ENCODE data around the gene PAOX. TPM values are rescaled to one million over a fixed set of nuclear protein-coding genes. Genes with fewer than 3 reads are reported as not detected.

The PAOX gene
- total RNA-seq, 6 donors from 2014 or later = 4.7 to 24.1 (median 10.3) TPM

DNA sequence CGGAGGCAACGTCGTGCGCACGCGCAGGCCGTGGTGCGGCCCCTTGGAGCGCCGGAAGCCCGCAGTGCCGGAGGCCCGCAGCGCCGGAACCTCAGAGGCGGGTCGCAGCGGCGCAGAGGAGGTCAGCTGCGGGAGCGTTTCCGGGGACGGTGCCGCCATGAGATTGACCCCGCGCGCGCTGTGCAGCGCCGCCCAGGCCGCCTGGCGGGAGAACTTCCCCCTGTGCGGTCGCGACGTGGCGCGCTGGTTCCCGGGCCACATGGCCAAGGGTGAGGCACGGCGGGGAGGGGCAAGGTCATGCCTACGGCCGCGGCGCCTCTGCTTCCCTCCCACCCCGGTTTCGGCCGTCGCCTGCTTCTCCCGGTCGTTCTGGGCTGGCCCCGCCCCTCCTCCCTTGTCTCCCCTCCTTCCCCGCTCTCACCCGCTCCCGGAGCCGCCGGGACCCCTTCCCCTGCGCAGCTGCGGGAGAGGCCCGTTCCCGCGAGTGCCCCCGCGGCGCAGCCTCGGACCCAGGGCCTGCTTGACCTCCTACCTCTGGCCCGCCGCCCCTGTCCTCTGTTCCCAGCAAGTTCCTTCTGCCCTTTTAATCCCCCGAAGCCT, 15.1 kb downstream of the PAOX start, which contains the start of gene MTG1:
MTG1 (plus strand) TSS at position 94 of the 600 bp plus-strand sequence; CDS start at position 158, 64 bp downstream.
- Histone ChIP-seq H3K9me3 (no peaks in the 10 kb centered on the region), H3K4me3 (peak within 1 kb of the TSS; percentile 78 to 99 (median 81)), H3K27me3 (no peaks in the 10 kb centered on the region), H3K36me3 (peaks cover under 1 to 39% (median 15%) of the 10 kb centered on the region in 4 donors), H3K27ac (peak within 1 kb of the TSS; percentile 75 to 92 (median 84)), H3K4me1 (peaks cover 10 to 24% (median 13%) of the 10 kb centered on the region in 4 donors)
- WGBS, 2 donors = 0% methylated on average over 13 to 65 of the region's 69 CpGs
- ATAC-seq (ENCODE audit: low FRiP score in 2 of 2) (peak; percentile 95 to 98), DNase-seq (peak; percentile 94 to 100)
- TF ChIP-seq POLR2AphosphoS5 (IDR thresholded peaks at IDR 0.05) = peak; percentile 85 to 91
- peak in 1 of 4 donors; percentile 32 for TF ChIP-seq EP300 (IDR thresholded peaks at IDR 0.05)
- TF ChIP-seq POLR2A (IDR thresholded peaks at IDR 0.05) = peak in 2 of 4 donors; percentile 78 to 88
- peak in 5 of 6 experiments; percentile 33 to 68 (median 59) for TF ChIP-seq CTCF (IDR thresholded peaks at IDR 0.05)

- peaks cover 6 to 46% (median 18%) of the 10 kb centered on the region in 4 donors for H3K36me3 ChIP-seq
- no peak for TF ChIP-seq POLR2A (IDR thresholded peaks at IDR 0.05)
- no peak for TF ChIP-seq CTCF (IDR thresholded peaks at IDR 0.05)
- no peak for TF ChIP-seq EP300 (IDR thresholded peaks at IDR 0.05)
- TF ChIP-seq POLR2AphosphoS5 (IDR thresholded peaks at IDR 0.05) = no peak
- DNase-seq (no peak), ATAC-seq (ENCODE audit: low FRiP score in 2 of 2) (no peak)
- peak overlapping the region; percentile 75 to 92 (median 84) for H3K27ac ChIP-seq
- H3K27me3 ChIP-seq = no peaks in the 10 kb centered on the region
- H3K4me3 ChIP-seq = peak overlapping the region; percentile 78 to 99 (median 81)
- 19 to 36% methylated on average over 17 to 21 of the region's 21 CpGs for WGBS, 2 donors
- peaks cover 10 to 24% (median 13%) of the 10 kb centered on the region in 4 donors for H3K4me1 ChIP-seq
- H3K9me3 ChIP-seq = no peaks in the 10 kb centered on the region
Measured at GRCh38 chr10:133394801-133395221, 15.7 kb downstream of the PAOX start.

DNA sequence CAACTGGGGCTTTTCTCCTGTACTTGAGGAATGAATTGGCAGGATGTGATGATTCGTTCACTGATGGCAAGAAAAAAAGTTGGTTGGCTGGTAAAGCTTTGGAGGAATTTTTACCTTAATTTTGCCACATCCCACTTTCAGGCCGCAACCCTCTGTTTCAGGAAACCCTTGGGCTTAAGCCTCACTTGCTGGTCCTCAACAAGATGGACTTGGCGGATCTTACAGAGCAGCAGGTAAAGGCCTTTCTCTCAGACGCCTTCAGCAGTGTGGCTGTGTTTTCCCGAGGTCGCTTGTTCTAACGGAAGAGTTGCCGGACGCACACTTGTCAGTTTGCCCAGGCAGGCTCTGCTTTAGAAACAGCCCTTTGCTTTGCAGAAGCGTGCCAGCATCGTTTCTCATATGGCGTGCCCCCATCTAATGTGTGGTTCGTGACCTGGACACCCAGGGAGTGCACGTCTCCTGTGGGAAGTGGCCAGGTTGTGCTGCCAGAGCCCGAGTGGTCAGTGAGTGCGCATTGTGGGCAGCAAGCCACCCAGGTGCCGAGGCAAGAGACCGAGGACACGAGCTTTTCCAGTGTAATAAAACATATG, 17.1 kb downstream of the PAOX start:
- ATAC-seq (ENCODE audit: low FRiP score in 2 of 2) = no peak
- H3K9me3 ChIP-seq = no peaks in the 10 kb centered on the region
- peaks cover 6 to 53% (median 20%) of the 10 kb centered on the region in 4 donors for H3K36me3 ChIP-seq
- 95% methylated on average over 19 of the region's 19 CpGs for WGBS, 2 donors
- no peak for TF ChIP-seq POLR2A (IDR thresholded peaks at IDR 0.05)
- TF ChIP-seq POLR2AphosphoS5 (IDR thresholded peaks at IDR 0.05) = no peak
- TF ChIP-seq CTCF (IDR thresholded peaks at IDR 0.05) = no peak
- TF ChIP-seq EP300 (IDR thresholded peaks at IDR 0.05) = no peak
- H3K27ac ChIP-seq = no peak overlapping the region
- no peak overlapping the region for H3K4me3 ChIP-seq
- H3K4me1 ChIP-seq = peaks cover 13 to 34% (median 14%) of the 10 kb centered on the region in 4 donors
- DNase-seq = peak in 1 of 2 donors; percentile 29
- H3K27me3 ChIP-seq = no peaks in the 10 kb centered on the region

DNA sequence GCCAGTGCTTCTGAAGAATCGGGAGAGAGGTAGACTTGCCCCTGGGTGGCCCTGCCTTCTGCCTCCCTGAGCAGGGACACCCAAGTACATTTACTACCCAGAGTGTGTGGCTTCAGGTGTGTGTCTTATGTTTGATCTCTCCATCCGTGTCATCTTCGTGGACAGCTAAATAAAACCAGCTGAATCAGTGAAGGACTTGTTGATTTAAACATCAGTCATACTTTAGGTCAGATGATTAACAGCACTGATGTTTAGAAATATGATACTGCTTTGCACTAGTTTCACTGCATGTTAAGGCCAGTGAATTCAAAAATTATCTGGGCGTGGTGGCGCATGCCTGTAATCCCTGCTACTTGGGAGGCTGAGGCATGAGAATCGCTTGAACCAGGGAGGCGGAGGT, 18.9 kb downstream of the PAOX start:
- peaks cover 6 to 65% (median 36%) of the 10 kb centered on the region in 4 donors for H3K36me3 ChIP-seq
- no peaks in the 10 kb centered on the region for H3K9me3 ChIP-seq
- no peak for DNase-seq
- ATAC-seq (ENCODE audit: low FRiP score in 2 of 2) = no peak
- no peak overlapping the region for H3K27ac ChIP-seq
- no peak overlapping the region for H3K4me3 ChIP-seq
- 93 to 96% methylated on average over 7 of the region's 7 CpGs for WGBS, 2 donors
- TF ChIP-seq POLR2AphosphoS5 (IDR thresholded peaks at IDR 0.05) = no peak
- no peak for TF ChIP-seq EP300 (IDR thresholded peaks at IDR 0.05)
- no peaks in the 10 kb centered on the region for H3K27me3 ChIP-seq
- peaks cover 13 to 34% (median 17%) of the 10 kb centered on the region in 4 donors for H3K4me1 ChIP-seq

DNA sequence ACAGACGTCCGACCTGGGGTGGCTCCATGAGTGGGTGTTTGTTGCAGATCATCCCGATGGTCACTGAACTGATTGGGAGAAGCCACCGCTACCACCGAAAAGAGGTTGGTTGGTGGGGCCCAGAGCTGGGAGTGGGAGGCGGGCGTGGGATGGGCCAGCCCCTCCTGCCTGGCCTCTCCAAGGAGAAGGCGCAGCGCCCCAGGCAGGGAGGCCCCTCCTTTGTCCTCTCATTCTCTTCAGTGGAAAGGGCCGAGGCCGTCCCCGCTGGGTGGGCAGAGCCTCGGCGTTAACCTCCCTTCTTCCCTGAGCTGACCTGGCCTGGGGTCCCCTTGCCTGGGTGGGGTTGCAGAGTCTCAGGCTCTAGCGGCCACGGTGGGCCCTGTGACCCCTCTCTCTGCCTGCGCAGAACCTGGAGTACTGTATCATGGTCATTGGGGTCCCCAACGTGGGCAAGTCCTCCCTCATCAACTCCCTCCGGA, 20.1 kb downstream of the PAOX start:
- Histone ChIP-seq H3K27me3 (no peaks in the 10 kb centered on the region), H3K4me3 (no peak overlapping the region), H3K36me3 (peaks cover 6 to 76% (median 41%) of the 10 kb centered on the region in 4 donors), H3K27ac (no peak overlapping the region), H3K9me3 (no peaks in the 10 kb centered on the region), H3K4me1 (peaks cover 9 to 27% (median 14%) of the 10 kb centered on the region in 4 donors)
- WGBS, 2 donors = 93 to 100% methylated on average over 18 to 19 of the region's 19 CpGs
- ATAC-seq (ENCODE audit: low FRiP score in 2 of 2) (peak in 1 of 2 donors; percentile 43), DNase-seq (no peak)
- TF ChIP-seq POLR2AphosphoS5 (IDR thresholded peaks at IDR 0.05) (no peak), EP300 (IDR thresholded peaks at IDR 0.05) (no peak), POLR2A (IDR thresholded peaks at IDR 0.05) (no peak)
